A673 (cell line): Measurements from ENCODE around the gene LGALS3BP. TPM values are rescaled to one million over a fixed set of nuclear protein-coding genes. Genes with fewer than 3 reads are reported as not detected.

Experiments
- BruUV-seq: library from RNA; stranded (reverse); fragments of 400-500 nt; replicated peaks from 2 replicates; lab custom pipeline; 2021; lab: Mats Ljungman, UMichigan
- CTCF ChIA-PET: fragments of 300-600 bp; sonication (Branson Sonifier 250); formaldehyde crosslinking; loops from one replicate; lab custom pipeline; 2022; ENCODE audit warnings: antibody characterized with exemption; lab: Charles Lee
- POLR2A ChIA-PET: fragments of 300-600 bp; sonication (Branson Sonifier 250); formaldehyde crosslinking; loops from one replicate; lab custom pipeline; 2022; ENCODE audit warnings: antibody characterized with exemption; ENCODE audit not compliant: low non-redundant PET; lab: Charles Lee
- DNase-seq: peaks from one replicate; pipeline ENCODE4 v3.0.0-alpha.2; 2015; ENCODE audit warnings: low spot score
- H3K27ac ChIP-seq: fragments of 200-600 bp; sonication (generic); 2 replicates; pipeline ENCODE4 v1.5.1; 2016; ENCODE audit warnings: mixed run types, low read depth, mild to moderate bottlenecking, mixed read lengths, antibody characterized with exemption, low read length; ENCODE audit not compliant: poor library complexity, severe bottlenecking
- H3K27me3 ChIP-seq: fragments of 200-600 bp; sonication (generic); replicated peaks from 2 replicates; pipeline ENCODE4 v1.6.1; 2017; ENCODE audit warnings: mixed run types, low read depth, mild to moderate bottlenecking, mixed read lengths, antibody characterized with exemption, low read length; ENCODE audit not compliant: insufficient read depth, poor library complexity
- H3K36me3 ChIP-seq: fragments of 200-600 bp; sonication (generic); 2 replicates; pipeline ENCODE4 v1.6.1; 2016; ENCODE audit warnings: mixed run types, mild to moderate bottlenecking, mixed read lengths, antibody characterized with exemption, low read length; ENCODE audit not compliant: insufficient read depth, poor library complexity, severe bottlenecking
- H3K4me1 ChIP-seq: fragments of 200-600 bp; sonication (generic); 2 replicates; pipeline ENCODE4 v1.6.1; 2017; ENCODE audit warnings: mixed run types, mild to moderate bottlenecking, mixed read lengths, antibody characterized with exemption, low read length; ENCODE audit not compliant: insufficient read depth, poor library complexity, severe bottlenecking
- H3K4me3 ChIP-seq: fragments of 200-600 bp; sonication (generic); 2 replicates; pipeline ENCODE4 v1.5.1; 2016; ENCODE audit warnings: low read depth, mixed run types, mild to moderate bottlenecking, mixed read lengths, low read length; ENCODE audit not compliant: poor library complexity, severe bottlenecking
- H3K9me3 ChIP-seq: fragments of 200-600 bp; sonication (generic); 2 replicates; pipeline ENCODE4 v1.6.1; 2016; ENCODE audit warnings: mixed run types, low read depth, mild to moderate bottlenecking, mixed read lengths, antibody characterized with exemption, low read length; ENCODE audit not compliant: poor library complexity, severe bottlenecking
- CTCF ChIP-seq: fragments of 300-800, 200-600 bp; sonication (generic); conservative IDR thresholded peaks from 2 replicates; pipeline ENCODE4 v1.5.1; 2017; ENCODE audit warnings: low read depth, mild to moderate bottlenecking, antibody characterized with exemption, low read length, moderate library complexity, mixed read lengths
- EZH2 ChIP-seq: fragments of 200-600 bp; sonication (generic); IDR thresholded peaks from 2 replicates; pipeline ENCODE4 v1.6.1; 2017; ENCODE audit warnings: borderline replicate concordance, low read depth, mild to moderate bottlenecking, mixed read lengths, antibody characterized with exemption, low read length; ENCODE audit not compliant: poor library complexity, severe bottlenecking
- intact Hi-C: fragments of 100-400 bp; cut with micrococcal nuclease; formaldehyde crosslinking; loops from one replicate; pipeline ENCODE4 v1.10.0; 2022; ENCODE audit not compliant: unreplicated experiment
- total RNA-seq: library from RNA; stranded (reverse); gene quantifications from 2 replicates; pipeline ENCODE4 v1.2.3, GENCODE V29; 2021

LGALS3BP gene
- total RNA-seq, 1 experiment from 2014 or later, result 295 TPM

- Histone ChIP-seq H3K4me3 (no peak overlapping the region), H3K27me3 (no peaks in the 10 kb centered on the region), H3K27ac (no peak overlapping the region), H3K4me1 (no peaks in the 10 kb centered on the region), H3K9me3 (no peaks in the 10 kb centered on the region), H3K36me3 (no peaks in the 10 kb centered on the region)
- intact Hi-C loops, result no loop called here
- TF ChIP-seq EZH2 (no peak), CTCF (no peak)
- no TSS peak for BruUV-seq
- DNase-seq, result no peak
- POLR2A ChIA-PET, result no interaction called here
- CTCF ChIA-PET, result no interaction called here
These were observed 22.6 kb downstream of the LGALS3BP start for GRCh38 chr17:78957128-78957527.

GRCh38 chr17:78956254-78956653 lies 23.5 kb downstream of the LGALS3BP start:
- no peaks in the 10 kb centered on the region for H3K4me1 ChIP-seq
- no peak overlapping the region for H3K4me3 ChIP-seq
- H3K27ac ChIP-seq, result no peak overlapping the region
- CTCF ChIA-PET, result no interaction called here
- POLR2A ChIA-PET, result no interaction called here
- H3K27me3 ChIP-seq, result no peaks in the 10 kb centered on the region
- TF ChIP-seq CTCF (no peak), EZH2 (no peak)
- intact Hi-C loops, result no loop called here
- BruUV-seq, result no TSS peak
- H3K36me3 ChIP-seq, result no peaks in the 10 kb centered on the region
- H3K9me3 ChIP-seq, result peaks cover 4% of the 10 kb centered on the region
- DNase-seq, result no peak

- peaks cover 16% of the 10 kb centered on the region for H3K9me3 ChIP-seq
- H3K36me3 ChIP-seq, result no peaks in the 10 kb centered on the region
- ChIA-PET POLR2A (no interaction called here), CTCF (no interaction called here)
- H3K4me1 ChIP-seq, result no peaks in the 10 kb centered on the region
- no peak overlapping the region for H3K4me3 ChIP-seq
- no TSS peak for BruUV-seq
- intact Hi-C loops, result no loop called here
- no peak overlapping the region for H3K27ac ChIP-seq
- DNase-seq, result no peak
- TF ChIP-seq EZH2 (no peak), CTCF (no peak)
- no peaks in the 10 kb centered on the region for H3K27me3 ChIP-seq
These were observed 25.0 kb downstream of the LGALS3BP start for GRCh38 chr17:78954684-78955083.
